HTERT RPE-1 (cell line): ENCODE data around the gene MTCL1.

ENCODE experiments used
- in situ Hi-C: fragments of 300-500 bp; cut with MboI; formaldehyde crosslinking; loops from 4 replicates; pipeline ENCODE4 v1.14.3; 2020; ENCODE audit warnings: low sequenced_read_pairs

Gene MTCL1

GRCh38 chr18:8788503-8789429 is 83.4 kb downstream of the MTCL1 start:
- in situ Hi-C loops = no loop called here

DNA sequence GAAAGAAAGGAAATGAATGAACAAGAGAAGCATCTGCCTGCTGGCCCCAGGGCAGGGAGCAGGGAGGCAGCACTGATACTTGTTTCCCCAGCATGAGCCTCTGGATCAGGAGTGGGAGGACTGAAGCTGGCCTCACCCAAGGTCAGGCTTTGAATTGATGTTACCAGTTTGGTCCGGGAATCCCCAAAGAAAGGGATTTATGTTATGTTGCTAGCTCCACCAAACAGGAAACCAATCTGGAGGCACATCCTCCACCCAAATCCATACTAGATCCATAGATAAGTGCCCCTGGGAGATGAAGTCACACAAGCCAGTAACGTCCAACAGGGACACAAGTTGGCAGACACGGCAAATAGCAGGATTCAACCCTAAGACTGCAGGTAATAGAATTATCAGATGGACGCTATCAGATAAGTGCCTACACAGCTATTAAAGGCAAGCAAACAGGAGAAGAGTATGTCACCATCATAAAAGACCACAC is 85.9 kb downstream of the MTCL1 start:
- in situ Hi-C loops = no loop called here

GRCh38 chr18:8792688-8793316 is 87.4 kb downstream of the MTCL1 start:
- in situ Hi-C loops = no loop called here

GRCh38 chr18:8793445-8794155 is 88.2 kb downstream of the MTCL1 start:
- in situ Hi-C loops = no loop called here

GRCh38 chr18:8794156-8794933 is 89.0 kb downstream of the MTCL1 start:
- in situ Hi-C loops = no loop called here

GRCh38 chr18:8794934-8795280 is 89.6 kb downstream of the MTCL1 start:
- in situ Hi-C loops = no loop called here

DNA sequence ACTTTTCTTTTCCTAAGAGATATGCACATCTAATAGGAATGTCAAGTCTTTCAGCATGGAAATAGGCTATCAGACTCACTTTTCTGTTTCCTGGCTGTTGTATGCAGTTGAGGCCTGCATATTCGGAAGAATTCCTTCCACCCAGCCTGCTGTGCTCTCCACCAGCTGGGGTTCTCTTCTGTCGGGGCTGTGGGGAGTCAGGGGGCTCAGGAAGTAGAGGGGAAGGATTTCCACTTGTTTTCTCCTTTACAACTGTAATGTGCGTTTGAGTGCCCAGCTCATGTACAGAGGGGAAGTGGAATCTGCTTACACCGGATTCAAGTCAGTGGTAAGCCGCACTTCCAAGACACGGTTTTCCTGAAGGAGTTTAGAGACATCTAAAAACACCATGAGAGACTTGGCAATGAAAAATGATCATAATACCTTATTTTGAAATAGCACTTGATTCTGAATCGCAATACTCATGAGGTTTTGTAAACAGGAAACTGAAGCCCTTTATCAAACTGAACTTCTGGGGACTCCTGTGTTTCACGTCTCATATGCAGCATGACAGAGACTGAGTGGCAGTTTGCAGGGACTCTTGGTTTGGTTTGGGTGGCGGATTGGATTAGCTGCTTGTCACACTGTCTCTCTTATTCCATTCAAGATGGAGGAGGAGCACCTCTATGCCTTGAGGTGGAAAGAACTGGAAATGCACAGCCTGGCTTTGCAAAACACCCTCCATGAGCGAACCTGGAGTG is 90.4 kb downstream of the MTCL1 start:
- in situ Hi-C loops = no loop called here

DNA sequence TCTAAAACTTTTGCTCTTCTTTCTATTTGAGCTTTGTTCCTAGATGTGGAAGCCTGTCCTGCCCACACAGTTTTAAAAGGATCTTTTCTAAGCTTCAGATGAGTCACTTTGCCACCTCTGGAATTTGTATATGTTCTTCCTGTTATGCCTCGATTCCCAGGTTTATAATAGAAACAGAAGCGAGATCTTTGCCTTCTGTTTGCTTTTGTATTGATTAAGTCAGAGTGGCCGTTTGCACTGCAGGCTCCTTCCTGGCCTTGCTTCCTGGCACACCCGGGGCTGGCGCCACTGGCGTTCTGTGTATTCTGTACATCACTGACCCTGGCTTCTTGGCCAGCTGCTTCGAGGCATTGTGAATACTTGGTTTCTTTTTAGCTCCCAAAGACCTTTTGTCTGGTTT is 91.8 kb downstream of the MTCL1 start:
- in situ Hi-C loops = no loop called here

- in situ Hi-C loops = no loop called here
These were observed 93.6 kb downstream of the MTCL1 start for GRCh38 chr18:8799001-8799400.

GRCh38 chr18:8799596-8800441 is 94.5 kb downstream of the MTCL1 start:
- in situ Hi-C loops = no loop called here

- in situ Hi-C loops = no loop called here
These were observed 95.1 kb downstream of the MTCL1 start for GRCh38 chr18:8800445-8800844.

DNA sequence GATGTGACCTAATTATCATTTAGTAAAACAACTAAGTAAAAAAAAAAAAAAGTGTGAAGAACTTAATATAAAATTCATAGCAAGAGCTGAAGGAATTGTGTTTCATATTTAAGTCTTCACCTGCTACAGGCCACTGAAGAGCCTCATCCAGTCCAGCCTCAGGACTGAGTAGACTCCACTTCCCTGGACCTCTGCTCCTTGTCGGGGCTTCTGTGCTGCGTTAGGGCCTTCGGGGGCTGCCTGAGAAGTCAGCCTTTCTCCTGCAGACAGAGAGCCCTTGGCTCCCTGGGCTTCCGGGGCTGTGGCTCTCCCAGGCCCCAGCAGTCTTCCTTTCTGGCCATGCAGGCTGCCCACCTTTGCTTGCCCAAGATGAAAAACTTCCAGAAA is 95.5 kb downstream of the MTCL1 start:
- in situ Hi-C loops = no loop called here

GRCh38 chr18:8801263-8801901 is 96.0 kb downstream of the MTCL1 start:
- in situ Hi-C loops = no loop called here

DNA sequence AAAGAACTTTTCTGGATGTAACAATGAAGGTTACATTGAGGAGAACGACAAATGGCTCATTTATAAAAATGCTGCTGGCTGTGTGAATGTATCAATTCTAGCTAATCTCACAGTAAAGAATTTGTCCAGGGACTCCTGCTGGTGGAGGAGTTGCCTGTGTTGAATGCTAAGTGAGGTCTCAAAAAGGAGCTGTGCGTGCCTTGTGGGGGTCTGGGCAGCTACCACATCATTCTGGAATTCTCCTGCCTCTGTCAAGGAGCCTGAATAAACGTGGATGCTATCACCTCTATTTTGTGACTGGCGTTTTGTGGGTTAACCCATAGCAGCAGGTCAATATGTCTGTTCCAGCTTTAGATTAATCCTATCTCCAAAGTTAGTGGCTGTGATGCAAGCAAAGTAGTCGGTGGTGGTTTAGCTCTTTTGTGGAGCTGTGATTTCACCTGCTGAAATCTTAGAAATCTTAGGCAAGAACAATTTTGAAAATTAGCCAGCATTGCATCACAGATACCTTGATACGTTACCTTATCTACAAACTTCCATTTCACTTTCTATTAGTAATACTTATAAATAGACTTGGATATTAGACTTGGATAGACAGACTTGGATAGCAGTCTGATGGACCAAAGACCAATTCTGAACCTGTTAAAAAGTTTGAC is 96.8 kb downstream of the MTCL1 start:
- in situ Hi-C loops = no loop called here

- in situ Hi-C loops = no loop called here
These were observed 97.9 kb downstream of the MTCL1 start for GRCh38 chr18:8803063-8803795.

GRCh38 chr18:8803957-8804356 is 98.6 kb downstream of the MTCL1 start:
- in situ Hi-C loops = no loop called here

DNA sequence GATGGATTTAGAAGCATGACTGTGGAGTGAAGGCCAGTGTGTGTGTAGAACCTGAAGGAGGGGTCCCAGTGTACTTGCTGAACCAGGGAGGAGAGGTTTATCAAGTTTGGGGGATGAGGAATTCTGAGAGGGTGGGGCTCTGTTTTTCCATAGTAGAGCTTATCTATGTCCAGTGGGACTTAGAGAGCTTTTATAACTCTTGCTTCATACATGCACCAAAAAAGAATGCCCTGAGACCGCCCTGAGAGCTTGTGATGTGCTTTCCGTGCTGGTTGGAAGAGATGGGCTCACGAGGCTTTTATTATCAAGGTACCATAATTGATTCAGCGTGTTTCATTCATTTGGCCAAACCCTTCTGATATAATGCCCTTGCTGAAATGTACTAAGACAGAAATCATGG is 100.2 kb downstream of the MTCL1 start:
- in situ Hi-C loops = no loop called here
